Dedifferentiated amniotic fluid mesenchymal stem cell (primary cell): ENCODE results near the gene IL10.
A peak's percentile ranks its signal among the peaks of the same experiment; 100 is the strongest.

Source experiments
- DNase-seq: peaks from one replicate; pipeline ENCODE4 v3.0.0-alpha.2; 2016; ENCODE audit errors: extremely low spot score

Gene IL10

DNA sequence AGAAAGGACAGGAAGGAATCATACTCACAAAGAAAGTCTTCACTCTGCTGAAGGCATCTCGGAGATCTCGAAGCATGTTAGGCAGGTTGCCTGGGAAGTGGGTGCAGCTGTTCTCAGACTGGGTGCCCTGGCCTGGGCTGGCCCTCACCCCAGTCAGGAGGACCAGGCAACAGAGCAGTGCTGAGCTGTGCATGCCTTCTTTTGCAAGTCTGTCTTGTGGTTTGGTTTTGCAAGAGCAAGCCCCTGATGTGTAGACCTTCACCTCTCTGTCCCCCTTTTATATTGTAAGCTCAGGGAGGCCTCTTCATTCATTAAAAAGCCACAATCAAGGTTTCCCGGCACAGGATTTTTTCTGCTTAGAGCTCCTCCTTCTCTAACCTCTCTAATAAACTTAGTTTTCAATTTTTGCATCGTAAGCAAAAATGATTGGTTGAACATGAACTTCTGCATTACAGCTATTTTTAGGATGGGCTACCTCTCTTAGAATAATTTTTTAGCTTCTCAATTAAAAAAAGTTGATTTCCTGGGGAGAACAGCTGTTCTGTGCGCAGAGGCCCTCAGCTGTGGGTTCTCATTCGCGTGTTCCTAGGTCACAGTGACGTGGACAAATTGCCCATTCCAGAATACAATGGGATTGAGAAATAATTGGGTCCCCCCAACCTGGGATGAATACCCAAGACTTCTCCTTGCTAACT, at the start of gene IL10:
IL10 (minus strand) TSS at position 252 of the 695 bp plus-strand sequence; CDS start at position 193, 59 bp downstream.
- DNase-seq, result no peak

DNA sequence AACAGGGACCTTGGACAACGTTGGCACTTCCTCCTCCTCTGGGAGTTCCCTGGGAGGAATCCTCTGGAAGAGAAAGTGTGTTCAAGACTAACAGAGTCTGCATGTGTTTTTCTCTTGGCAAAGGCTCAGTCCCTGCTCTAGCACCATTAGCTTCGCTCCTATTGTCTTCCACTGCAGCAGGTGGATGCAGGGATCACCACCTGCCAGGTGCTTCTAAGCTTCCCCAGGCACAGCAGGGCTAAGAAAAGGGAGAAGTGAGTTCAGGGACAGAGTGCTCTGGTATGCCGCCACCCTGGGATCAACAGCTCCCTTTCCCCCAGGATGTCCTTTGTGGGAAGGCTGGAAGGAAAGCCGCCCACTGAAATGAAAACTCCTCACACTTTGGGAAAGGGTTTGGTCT, 49.2 kb upstream of the IL10 start:
- DNase-seq, result no peak

DNA sequence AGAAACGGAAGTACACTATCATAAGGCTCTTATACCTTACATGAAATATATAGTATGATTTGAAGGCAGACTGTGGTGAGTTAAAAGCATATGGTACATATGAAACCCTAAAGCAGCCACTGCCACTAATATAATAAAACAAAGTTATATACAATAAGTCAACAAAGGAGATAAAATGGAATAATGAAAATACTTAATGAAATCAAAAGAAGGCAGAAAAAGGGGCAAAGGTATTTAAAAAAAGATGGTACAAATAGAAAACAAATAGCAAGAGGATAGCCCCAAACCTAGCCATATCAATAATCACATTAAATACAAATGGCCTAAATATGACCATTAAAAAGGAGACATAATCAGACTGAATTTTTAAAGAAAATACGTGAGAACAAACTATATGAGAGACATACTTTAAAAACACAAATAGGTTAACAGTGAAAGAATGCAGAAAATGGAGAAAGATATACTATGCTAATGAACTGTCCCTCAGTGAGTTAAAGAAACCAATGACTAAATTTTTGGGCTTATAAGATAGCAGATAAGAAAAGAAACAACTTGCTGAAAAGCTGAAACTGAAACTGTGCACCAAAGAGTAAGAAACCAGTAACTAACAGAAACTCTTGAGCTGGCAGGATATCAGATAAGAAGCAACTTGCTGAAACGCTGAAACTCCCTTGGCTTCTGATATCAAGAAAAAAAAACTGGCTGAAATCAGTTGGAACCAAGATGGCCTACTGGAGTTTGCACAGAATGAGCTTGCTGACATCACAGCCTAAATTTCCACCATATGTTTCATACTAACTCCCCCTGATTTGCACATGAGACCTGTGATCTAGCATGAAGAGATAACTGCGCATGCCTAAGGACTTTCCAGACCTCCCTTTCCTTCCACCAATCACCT, 44.3 kb upstream of the IL10 start:
- no peak for DNase-seq

DNA sequence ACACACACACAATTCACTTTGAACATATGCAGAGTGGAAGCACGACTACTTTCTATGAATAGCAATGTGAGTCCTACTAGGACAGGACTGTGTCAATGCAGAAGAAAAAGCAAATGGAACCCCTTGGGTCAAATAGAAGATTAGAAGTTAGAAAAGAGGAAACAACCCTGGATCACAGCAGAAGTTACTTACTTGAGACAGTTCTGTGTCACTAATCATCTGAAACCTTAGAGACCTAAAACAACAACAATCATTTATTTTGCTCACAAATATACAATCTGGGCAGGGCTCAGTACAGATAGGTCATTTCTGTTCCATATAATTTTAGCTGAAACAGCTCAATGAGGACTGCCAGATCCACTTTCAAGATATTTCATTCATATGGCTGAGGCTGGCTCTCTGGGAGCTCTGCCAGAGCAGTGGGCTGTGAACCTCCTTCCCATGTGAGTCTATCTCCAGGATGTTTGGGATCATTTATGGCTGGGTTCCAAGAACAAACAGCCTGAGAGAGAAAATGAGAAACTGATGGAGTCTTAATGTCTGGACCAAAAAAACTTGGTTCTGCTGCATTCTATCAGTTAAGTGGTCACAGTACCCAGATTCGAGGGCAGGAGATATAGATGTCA, 42.5 kb upstream of the IL10 start:
- peak; percentile 43 for DNase-seq

DNA sequence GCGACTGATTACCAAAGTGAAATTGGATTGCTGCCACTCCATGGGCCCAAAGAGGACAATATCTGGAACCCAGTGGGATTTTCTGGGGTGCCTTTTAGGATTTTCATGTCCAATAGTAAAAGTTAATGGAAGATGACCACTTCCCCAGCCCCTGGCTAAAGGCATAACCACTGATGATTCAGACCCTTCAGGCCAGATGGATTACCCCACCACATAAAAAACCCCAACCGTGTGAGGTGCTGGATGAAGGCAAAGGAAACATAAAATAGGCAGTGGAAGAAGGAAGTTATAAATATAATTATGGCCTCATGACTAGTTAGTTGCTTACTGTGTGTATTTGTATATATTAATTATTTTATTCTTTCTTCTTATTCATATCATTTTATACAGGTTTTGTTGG, 40.2 kb upstream of the IL10 start:
- DNase-seq, result no peak

DNA sequence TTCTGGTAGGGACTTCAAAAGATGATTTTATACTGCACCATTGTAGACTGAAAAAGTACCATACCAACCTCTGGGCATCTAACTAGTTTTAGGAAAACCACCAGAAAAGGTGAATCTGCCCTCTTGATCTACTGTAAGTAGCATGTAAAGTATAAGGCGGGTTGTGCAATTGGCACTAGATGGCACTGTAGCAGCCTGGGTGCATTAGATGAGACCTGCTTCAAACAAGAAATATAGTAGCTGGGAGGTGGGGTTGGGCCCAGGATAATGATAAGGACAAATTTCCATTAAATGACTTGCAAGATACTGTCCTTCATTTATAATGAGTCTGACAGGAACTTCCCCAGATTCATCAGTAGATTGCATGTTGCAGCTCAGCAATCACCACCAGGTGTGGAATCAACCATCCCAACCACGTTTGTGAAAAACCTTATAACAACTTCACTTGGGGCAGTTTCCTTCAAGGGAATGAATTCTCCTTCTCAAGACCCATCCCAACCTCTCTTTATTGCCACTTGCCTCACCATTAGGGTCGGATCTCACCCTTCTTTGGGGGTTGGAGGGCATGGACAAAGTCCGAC, 37.3 kb upstream of the IL10 start:
- DNase-seq, result no peak

DNA sequence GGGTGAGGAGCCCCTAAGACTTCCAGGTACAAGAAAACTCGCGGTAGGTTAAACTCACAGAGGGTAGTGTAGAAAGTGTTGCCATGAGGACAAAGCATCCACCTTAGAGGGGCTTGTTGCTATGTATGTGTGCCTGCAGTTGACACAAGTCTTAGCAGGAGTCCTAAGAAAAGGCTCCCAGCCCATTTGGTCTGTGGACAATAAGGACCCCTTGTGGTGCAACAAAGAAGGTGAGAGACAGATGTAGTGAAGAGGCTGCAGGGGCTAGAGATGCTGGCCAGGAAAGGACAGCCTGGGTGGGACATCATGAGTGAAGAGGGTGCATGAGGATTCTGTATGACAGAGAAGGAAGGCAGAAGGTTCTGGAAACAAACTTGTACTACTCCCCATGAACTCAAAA, 36.3 kb upstream of the IL10 start:
- DNase-seq, result no peak

DNA sequence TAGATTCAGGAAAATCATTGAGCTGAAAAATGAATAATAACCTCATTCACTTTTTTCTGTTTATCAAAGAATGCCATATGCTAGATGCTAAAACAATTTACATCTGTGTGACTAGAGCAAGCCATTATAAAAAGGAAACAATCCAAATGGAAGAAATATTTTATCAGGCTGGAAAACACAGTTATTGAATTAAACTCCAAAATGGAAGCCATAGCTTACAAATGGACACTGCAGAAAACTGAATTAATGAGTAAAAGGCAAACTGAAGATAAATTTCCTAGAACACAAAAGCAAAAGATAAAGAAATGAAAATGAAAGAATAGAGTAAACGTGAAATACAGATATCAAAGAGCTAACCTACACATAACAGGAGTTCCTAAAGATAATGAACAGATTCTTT, 33.1 kb upstream of the IL10 start:
- DNase-seq, result no peak

DNA sequence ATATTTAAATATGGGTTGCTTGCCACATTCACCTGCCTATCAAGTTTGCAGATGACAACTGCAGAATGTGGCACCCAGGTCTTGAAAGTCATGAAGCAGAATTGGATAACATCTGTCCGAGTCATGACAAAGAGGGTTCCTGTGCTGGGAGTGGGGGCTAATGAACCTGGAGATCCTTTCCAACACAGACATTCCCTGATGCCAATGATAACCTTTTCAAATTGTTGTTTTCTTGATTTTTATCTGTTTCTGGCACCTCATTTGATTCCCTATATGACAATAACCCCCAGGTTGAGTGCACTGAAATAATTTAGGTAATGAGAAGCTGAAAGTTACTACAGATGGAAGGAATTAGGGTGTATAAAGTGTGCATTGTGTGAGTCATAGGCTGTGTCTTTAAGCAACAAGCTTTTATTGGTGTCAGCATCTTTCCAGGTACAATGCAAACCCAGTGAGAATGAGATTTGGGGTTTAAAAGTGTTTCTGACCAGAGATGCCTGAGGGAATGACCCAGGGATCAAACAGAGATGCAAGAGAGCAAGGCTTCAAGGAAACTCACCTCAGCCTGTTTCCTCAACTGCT, 32.0 kb upstream of the IL10 start:
- DNase-seq, result no peak

DNA sequence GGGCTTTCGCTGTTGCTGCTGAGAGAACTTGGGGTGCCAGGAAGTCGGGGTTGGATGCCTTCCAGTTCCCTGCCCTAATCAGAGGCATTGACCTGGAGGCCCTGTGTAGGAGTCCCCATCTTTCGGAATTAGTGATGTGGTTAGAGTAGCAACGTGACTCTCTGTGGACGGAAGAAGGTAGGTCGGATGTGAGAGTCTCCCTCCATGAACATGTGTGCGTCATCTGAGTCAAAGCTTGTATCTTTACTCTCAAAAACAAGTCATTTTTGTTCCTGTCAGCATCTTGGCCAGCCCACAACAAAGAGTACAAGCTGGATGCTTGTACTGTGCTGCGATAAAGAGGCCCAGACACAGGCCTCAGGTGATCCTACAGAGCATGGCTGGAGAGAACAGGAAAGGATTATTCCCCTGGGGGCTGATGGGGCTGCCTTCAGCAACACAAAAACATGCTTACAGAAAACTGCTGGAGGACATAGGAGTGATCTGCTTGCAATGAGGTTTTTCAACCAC, 31.0 kb upstream of the IL10 start:
- DNase-seq, result no peak

DNA sequence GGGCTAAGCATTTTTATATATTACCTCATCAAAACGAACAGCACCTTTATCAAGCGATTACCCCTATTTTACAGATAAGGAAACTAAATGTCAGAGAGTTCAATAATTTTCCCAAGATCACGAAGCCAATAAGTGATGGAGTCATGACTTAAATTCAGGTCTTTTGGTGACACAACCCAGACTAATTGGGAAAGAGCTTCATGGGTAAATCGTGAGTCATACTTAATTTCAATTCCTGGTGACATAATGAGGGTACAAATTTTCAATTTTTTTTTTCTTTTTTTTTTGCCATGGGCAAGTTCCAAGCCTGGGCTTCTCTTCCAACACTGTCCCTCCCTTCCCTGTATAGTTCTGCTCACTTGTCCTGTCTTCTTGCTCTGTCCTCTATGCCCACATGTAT, 30.1 kb upstream of the IL10 start:
- no peak for DNase-seq

DNA sequence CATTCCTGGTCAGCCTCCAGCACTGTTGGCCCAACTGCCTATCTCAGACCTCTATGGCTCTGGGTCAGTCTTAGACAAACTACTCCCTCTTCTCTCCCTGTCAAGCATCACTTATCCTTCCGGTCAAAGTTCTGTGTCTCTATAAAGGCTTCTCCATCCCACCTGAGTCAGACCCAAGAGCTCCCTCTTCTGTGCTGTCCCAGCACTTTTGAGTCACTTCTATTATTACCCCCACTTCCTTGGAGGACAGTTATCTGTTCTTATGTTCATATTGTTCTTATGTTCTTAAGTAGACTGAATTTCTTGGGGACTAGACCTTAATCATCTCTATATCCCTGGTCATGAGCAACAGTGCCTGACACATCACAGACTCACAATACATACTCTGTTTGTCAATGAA, 29.2 kb upstream of the IL10 start:
- no peak for DNase-seq

DNA sequence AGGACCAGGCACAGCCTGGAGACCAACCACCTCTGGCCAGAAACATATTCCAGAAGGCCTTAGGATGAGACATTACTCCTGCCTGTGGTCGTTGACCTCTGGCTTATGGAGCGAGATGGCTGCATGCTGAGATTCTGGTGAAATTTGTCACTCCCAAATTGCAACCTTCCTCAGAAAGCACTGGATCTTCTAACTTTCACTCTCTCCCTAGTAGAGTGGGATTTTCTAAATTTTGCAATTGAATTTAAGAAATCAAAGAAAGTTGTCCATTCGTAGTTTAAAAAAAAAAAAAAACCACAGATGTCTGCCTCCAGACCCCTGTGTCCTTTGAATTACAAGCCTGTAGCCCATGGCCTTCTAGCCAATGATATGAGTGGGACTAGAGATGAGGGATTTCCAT, 28.6 kb upstream of the IL10 start:
- no peak for DNase-seq

DNA sequence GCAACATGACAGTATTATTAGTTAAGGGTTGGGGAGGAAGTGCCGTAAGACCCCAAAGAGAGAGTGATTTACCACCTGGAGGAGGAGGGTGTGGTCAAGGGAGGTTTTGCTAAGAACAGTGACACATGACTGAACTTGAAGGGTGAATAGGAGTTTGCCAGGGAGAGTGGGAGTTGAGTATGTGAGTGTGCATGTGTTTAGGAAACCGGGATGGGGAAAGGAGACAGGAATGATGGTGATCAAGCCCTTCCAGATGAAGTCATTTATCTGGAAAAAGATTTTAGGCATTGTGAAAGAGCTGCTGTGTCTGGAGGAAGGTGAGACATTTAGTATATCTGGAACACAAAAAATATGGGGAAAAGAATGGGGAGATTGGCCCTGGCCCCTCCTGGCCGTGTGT, 28.1 kb upstream of the IL10 start:
- no peak for DNase-seq

DNA sequence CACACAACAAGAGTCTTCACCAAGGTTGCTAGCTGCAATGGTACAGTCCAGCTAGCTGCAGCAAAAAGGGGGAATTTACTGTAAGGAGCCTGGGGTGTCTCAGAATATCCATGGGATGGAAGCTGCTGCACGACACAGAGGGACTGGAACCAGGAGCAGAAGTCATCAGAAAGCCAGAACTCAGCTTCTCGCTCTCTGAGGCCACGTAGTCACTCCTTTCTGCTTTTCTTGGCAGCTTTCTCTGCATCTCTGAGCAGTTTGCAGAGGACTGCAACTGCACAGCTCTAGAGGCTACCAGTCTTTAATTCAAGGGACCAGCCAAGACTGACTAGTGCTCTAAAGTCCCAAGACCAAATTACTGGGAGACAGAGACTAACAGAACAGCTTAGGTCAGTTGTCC, 27.0 kb upstream of the IL10 start:
- DNase-seq, result no peak

DNA sequence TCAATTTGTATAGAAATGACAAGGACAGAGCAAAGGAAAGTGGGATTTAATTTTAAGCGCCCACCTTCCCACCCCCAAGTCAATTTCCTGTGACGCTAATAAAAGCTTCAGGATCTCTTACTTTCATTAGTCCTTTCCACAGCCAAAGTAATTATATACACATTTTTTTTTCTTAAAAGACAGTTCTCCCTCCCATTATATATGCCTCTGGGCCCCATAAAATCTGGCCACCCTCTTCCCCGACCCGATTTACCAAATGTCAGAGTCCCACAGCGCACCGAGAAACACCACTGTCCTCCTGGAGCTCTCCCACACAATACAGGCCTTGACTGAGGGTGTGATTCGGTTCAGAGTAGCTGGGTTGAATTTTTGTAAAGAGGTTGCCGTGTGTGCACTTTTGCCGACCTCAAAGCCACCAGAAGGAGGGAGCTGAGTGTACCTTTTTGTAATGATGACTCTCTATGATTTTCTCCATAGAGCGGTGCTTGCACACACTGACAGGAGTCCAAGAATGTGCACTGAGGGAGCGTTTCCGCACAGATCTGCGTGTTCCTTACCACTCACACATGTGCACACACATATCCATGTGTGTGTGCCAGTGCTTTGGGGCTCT, 26.2 kb upstream of the IL10 start:
- DNase-seq, result no peak

DNA sequence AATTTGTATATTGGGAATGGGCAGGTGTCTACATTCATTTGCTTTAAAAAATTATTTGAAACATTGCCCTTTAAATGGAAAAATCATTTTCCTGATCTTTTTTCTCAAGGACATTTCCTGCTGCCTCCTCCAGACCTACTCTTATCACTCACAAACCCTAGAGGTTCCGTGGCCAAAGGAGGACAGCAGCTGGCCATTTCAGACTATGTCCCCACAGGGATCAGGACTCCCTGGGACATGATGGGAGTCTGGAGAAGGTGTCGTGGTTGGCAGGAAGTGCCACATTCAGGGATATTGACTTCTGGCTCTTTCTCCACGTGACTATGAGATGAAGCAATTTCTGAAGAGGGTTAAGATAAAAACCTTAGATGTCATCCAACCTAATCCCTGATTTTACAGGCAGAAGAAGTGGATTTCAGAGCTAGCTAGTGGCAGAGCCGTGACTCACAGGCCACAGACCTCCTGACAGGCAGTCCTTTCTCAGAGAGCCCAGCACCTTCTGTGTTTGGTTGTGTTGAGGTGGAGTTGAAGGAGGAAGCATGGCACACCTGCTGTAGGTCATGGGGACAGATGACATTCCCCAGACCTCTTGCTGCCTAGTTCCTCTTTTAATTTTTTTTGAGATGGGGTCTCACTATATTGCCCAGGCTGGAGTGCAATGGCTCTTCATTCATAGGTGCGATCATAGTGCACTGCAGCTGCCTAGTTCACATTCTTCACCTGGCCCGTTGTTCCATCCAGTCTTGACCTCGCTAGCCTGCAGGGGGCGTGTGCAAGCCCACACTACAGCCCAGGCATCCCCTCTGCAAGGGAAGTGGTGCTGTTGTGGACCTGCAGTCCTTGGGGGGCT, 25.5 kb upstream of the IL10 start:
- no peak for DNase-seq

DNA sequence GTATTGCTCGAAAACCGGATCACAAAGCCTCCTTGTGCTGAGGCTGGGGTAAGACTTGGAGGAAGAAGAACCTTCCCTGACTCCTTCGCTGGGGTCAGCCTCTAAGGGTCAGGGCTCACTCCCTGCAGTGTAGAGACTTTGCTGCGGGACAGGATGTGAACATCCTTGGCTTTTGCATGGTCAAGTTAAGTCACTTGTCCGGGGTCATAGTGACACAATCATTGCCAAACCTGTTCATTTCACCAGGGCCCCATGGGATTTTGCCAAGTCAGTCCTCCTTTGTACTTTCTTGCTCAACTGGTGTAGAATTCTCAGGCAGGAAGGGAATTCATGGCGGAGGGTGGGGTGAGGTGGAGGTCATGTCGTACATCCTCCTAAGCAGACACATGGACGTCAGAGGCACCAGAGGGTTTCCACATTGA, 24.7 kb upstream of the IL10 start:
- no peak for DNase-seq

DNA sequence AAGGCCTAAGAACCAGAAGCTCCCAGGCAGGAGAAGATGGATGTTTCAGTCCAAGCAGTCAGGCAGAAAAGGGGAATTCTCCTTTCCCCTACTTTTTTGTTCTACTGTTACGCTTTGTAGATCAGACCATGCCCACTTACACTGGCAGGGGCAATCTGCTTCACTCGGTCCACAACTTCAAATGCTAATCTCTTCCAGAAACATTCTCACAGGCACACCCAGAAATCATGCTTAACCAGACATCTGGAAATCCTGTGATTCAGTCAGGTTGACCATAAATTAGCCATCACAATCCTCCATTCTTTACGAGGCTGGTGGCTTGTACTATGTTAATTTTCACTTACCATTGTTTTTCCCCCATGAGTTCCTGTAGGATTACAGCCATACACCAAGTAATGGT, 23.8 kb upstream of the IL10 start:
- DNase-seq, result no peak

DNA sequence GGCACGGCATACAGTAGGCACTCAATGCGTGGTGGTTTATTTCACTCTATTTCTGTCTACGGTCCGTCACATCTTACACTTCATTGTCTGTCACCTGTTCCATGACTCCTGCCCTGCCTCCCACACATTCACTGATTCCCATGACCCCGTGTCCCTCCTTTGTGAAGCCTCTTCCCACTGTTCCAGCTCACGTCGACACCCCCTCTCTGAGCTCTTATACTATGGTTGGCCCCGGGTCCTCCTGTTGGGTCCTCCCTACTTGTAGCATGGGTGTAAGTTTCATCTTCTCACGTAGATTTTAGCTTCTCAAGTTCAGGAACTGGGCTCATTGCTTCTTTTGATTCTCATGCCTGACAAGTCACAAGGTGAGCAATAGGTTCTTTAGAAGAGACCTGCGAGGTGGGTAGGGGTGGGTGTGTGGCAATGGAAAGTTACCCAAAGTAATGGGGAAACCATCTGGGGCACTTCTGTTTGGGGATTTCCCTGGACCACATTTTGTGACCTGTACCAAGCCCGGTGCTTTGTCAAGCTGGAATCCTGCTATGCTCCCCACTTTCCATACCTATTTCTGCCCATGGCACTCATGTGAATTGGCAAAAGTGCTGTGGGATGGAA, 22.1 kb upstream of the IL10 start:
- DNase-seq, result no peak
